ENCODE results near the gene FAM20A.
"Not testable (repeated sequence)": the region's sequence is repeated elsewhere in the genome, so short reads cannot be mapped to it uniquely, and the experiment has no call there.

Gene FAM20A

DNA sequence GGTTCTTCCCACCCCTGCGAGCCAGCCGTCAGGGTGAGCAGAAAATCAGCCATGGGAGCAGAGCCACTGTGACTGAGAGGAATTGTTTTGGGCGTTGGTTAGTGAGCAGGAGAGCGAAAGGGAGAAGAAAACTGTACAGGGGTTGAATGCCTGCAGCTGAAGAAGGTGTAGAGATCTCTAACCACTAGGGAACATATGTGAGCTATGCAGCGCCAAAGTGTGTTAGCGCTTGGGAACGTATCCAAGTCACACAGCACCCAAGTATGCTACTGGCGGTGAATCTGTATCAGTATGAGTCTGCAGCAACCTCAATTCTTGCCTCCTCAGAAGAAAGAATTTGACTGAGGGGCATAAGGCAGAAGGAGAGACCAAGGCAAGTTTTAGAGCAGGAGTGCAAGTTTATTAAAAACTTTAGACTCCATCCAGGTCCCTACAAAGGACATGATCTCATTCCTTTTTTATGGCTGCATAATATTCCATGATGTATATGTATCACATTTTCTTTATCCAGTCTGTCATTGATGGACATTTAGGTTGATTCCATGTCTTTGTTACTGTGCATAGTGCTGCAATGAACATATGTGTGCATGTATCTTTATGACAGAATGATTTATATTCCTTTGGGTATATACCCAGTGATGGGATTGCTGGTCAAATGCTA, 108.6 kb downstream of the FAM20A start:
- not testable (repeated sequence) for DNase-seq (ENCODE audit: low read depth in 2 of 2)

DNA sequence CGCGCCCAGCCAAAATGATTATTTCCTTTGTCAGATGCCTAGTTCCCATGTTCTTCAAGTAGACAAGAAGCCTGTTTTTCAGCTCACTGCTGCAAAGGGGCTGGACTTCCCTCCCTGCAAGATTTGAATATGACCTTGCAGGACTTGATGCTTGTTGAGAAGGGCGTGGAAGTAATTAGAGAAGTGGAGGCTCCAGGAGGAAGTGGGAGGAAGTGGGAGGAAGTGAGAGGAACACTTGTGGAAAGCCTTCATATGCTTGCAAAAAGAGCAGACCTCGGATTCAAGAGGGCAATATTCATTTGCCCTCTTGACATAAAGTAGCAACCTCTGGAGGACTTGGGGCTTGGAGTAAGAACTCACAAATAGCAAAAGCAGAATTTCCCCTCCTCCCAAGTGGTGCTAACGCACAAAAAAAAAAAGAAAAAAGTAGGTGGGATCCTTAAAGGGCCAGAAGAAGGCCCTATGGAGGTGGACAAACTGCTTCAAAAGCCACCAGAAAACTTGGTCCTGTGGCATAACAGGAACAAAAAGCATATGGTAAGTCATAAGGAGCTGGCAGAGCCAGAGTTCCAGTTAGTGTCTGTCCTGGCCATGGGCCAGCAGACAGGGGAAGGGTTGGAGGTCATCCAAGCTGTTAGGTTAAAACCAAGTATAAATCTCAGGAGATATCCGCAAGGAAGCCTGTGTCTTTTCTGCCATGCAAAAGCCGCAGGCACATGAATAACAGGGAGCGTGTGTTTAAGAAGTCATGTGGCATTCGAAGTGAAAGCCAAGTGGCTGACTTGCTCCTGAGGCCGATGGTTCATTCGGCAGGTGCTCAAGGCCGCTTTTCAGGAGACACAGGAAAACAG, 109.6 kb downstream of the FAM20A start:
- DNase-seq (ENCODE audit: low read depth in 2 of 2), result no peak

DNA sequence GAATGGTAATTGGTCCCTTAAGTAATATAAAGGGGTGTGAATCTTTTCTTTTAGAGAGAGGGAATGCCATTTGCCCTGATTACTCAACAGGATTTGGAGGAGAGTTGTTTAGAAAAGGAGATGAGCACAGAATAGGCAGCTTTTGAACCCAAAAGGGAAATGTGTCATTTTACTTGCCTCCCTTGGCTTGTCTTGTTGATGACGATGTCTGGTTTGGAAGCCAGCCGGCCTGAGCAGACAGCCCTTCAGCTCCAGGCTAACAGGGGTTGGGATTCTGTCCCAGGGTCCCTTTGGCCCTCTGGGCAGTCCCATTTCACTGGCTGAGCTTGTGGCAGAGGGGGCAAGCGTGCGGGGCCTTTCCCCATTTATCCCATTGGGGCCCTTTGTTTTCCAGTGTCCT, 111.2 kb downstream of the FAM20A start:
- DNase-seq (ENCODE audit: low read depth in 2 of 2), result no peak
